ENCODE data around the gene AVP. TPM values are rescaled to one million over a fixed set of nuclear protein-coding genes. Genes with fewer than 3 reads are reported as not detected.

AVP gene
- total RNA-seq, 2 experiments from 2014 or later: not detected

- no peak for DNase-seq
- ChIA-PET POLR2A (no interaction called here), CTCF (no interaction called here)
- peak overlapping the region; percentile 61 for H3K27ac Mint-ChIP-seq
- H3K27me3 Mint-ChIP-seq: no peaks in the 10 kb centered on the region
- H3K4me3 Mint-ChIP-seq: no peak overlapping the region
- no peaks in the 10 kb centered on the region for H3K9me3 Mint-ChIP-seq
- peaks cover 14% of the 10 kb centered on the region for H3K4me1 Mint-ChIP-seq (ENCODE audit: low read depth)
- intact Hi-C loops (cut with micrococcal nuclease): no loop called here
- H3K36me3 Mint-ChIP-seq: peaks cover 19% of the 10 kb centered on the region
Measured at GRCh38 chr20:3041854-3042409, 42.6 kb downstream of the AVP start.

- POLR2A ChIA-PET: no interaction called here
- CTCF ChIA-PET: no interaction called here
- intact Hi-C loops (cut with micrococcal nuclease): no loop called here
- Mint-ChIP-seq H3K4me1 (ENCODE audit: low read depth) (peaks cover 7% of the 10 kb centered on the region), H3K36me3 (peaks cover 25% of the 10 kb centered on the region), H3K27ac (peak overlapping the region; percentile 40), H3K9me3 (no peaks in the 10 kb centered on the region), H3K27me3 (no peaks in the 10 kb centered on the region), H3K4me3 (no peak overlapping the region)
- no peak for DNase-seq
Measured at GRCh38 chr20:3040086-3040485, 44.4 kb downstream of the AVP start.

GRCh38 chr20:3039426-3039825, 45.1 kb downstream of the AVP start:
- no peak overlapping the region for H3K4me3 Mint-ChIP-seq
- H3K9me3 Mint-ChIP-seq: no peaks in the 10 kb centered on the region
- ChIA-PET POLR2A (interaction anchor here (1.3 kb wide), 1 partner anchor 12 kb away, joined by 3 read pairs; no protein-coding TSS in a partner anchor), CTCF (interaction anchor here (1.1 to 1.2 kb wide), 2 partner anchors 14 to 38 kb away, joined by 3 to 5 read pairs; no protein-coding TSS in a partner anchor)
- intact Hi-C loops (cut with micrococcal nuclease): no loop called here
- peak overlapping the region; percentile 40 for H3K27ac Mint-ChIP-seq
- H3K36me3 Mint-ChIP-seq: peaks cover 29% of the 10 kb centered on the region
- H3K27me3 Mint-ChIP-seq: no peaks in the 10 kb centered on the region
- peaks cover 4% of the 10 kb centered on the region for H3K4me1 Mint-ChIP-seq (ENCODE audit: low read depth)
- no peak for DNase-seq

- peak overlapping the region; percentile 40 for H3K27ac Mint-ChIP-seq
- POLR2A ChIA-PET: interaction anchor here (0.6 to 1.3 kb wide), 2 partner anchors 13 to 56 kb away, joined by 3 read pairs; no protein-coding TSS in a partner anchor
- CTCF ChIA-PET: interaction anchor here (0.9 to 1.2 kb wide), 3 partner anchors 15 to 37 kb away, joined by 3 to 5 read pairs (median 4); no protein-coding TSS in a partner anchor
Measured at GRCh38 chr20:3038454-3038853, 46.1 kb downstream of the AVP start.

GRCh38 chr20:3037654-3038053, 46.9 kb downstream of the AVP start:
- Mint-ChIP-seq H3K4me3 (no peak overlapping the region), H3K4me1 (ENCODE audit: low read depth) (peaks cover 4% of the 10 kb centered on the region), H3K27ac (peak overlapping the region; percentile 39), H3K36me3 (peaks cover 27% of the 10 kb centered on the region), H3K9me3 (no peaks in the 10 kb centered on the region), H3K27me3 (no peaks in the 10 kb centered on the region)
- ChIA-PET POLR2A (no interaction called here), CTCF (interaction anchor here (0.9 kb wide), 1 partner anchor 16 kb away, joined by 4 read pairs; no protein-coding TSS in a partner anchor)
- intact Hi-C loops (cut with micrococcal nuclease): no loop called here
- DNase-seq: no peak

More at GRCh38 chr20:3038454-3038853, 46.1 kb downstream of the AVP start:
- Mint-ChIP-seq H3K4me3 (no peak overlapping the region), H3K36me3 (peaks cover 27% of the 10 kb centered on the region), H3K27me3 (no peaks in the 10 kb centered on the region), H3K4me1 (ENCODE audit: low read depth) (peaks cover 4% of the 10 kb centered on the region), H3K9me3 (no peaks in the 10 kb centered on the region)
- no peak for DNase-seq
- intact Hi-C loops (cut with micrococcal nuclease): no loop called here

GRCh38 chr20:3032624-3033023, 51.9 kb downstream of the AVP start:
- Mint-ChIP-seq H3K27me3 (no peaks in the 10 kb centered on the region), H3K36me3 (peaks cover 30% of the 10 kb centered on the region), H3K4me3 (no peak overlapping the region), H3K9me3 (no peaks in the 10 kb centered on the region), H3K27ac (no peak overlapping the region), H3K4me1 (ENCODE audit: low read depth) (peaks cover 13% of the 10 kb centered on the region)
- intact Hi-C loops (cut with micrococcal nuclease): no loop called here
- no peak for DNase-seq
- ChIA-PET POLR2A (interaction anchor here (1.1 to 4.1 kb wide), 2 partner anchors 17 to 46 kb away, joined by 3 to 26 read pairs; no protein-coding TSS in a partner anchor), CTCF (no interaction called here)

Other genes starting within 250 kb of the AVP start
- 10 to 100 TPM; 37.0 to 40.0 TPM for gene PCED1A, start 244.1 kb downstream of the AVP start, total RNA-seq
- 10 to 100 TPM; 51.2 to 53.0 TPM for gene VPS16, start 244.0 kb downstream of the AVP start, total RNA-seq
- gene PTPRA, start 211.2 kb downstream of the AVP start, total RNA-seq: 10 to 100 TPM; 61.1 to 62.8 TPM
- gene GNRH2, start 41.1 kb downstream of the AVP start, total RNA-seq: 10 to 100 TPM; 17.3 to 24.0 TPM
- 100 to 1,000 TPM; 155 to 158 TPM for gene MRPS26, start 38.7 kb downstream of the AVP start, total RNA-seq
- 1 to 10 TPM in 1 of 2 experiments, not detected in 1; 1.0 TPM for gene OXT, start 13.1 kb downstream of the AVP start, total RNA-seq
- 10 to 100 TPM; 20.8 to 22.8 TPM for gene FASTKD5, start 75.1 kb upstream of the AVP start, total RNA-seq
- 1 to 10 TPM; 5.8 to 7.0 TPM for gene UBOX5, start 75.1 kb upstream of the AVP start, total RNA-seq
- 1 to 10 TPM; 1.4 to 1.5 TPM for gene LZTS3, start 88.8 kb upstream of the AVP start, total RNA-seq
- gene DDRGK1, start 120.0 kb upstream of the AVP start, total RNA-seq: 10 to 100 TPM; 72.1 to 76.8 TPM
- gene ITPA, start 124.8 kb upstream of the AVP start, total RNA-seq: 10 to 100 TPM; 54.0 to 56.2 TPM
- 1 to 10 TPM in 1 of 2 experiments, under 1 TPM in 1; 0.87 to 1.1 TPM for gene SLC4A11, start 154.5 kb upstream of the AVP start, total RNA-seq

Measured in activated CD4-positive, alpha-beta memory T cell treated with anti-CD3 and anti-CD28 coated beads for 36 hours (primary cell).